Measurements from ENCODE around the gene DGLUCY. TPM values are rescaled to one million over a fixed set of nuclear protein-coding genes. Genes with fewer than 3 reads are reported as not detected.
A peak's percentile ranks its signal among the peaks of the same experiment; 100 is the strongest.

The DGLUCY gene
- total and polyA plus RNA-seq, 4 donors = 17.9 to 58.1 (median 24.9) TPM

DNA sequence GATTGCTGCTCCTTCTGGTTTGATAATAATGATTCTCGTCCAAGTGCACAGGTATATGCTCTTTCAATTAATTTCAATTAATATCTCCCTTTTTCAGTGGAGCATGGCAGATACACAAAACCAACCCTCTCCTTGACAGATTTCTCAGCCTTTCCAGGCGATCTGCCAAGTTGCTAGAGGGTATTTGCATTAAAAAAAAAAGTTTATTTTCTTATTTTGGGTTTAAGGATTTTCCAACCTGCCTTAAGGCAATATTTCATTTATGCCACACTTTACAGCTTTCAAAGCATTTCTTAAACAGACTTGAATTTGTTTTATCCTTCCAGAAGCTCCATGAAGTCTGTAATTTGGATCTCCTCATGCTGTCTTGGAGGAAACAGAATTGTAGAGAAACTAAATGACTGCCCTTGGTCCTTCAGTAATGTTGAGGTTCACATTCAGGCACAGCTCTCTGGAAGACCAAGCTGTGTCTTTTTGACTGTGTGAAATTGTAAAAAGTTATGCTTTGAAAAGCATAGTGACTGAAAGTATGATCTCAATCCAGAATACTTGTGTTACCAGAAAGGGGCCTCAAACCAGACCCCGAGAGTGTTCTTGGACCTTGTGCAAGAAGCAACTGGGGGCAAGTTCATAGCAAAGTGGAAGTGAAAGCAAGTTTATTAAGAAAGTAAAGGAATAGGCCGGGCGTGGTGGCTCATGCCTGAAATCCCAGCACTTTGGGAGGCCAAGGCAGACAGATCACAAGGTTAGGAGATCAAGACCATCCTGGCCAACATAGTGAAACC, 2.3 kb downstream of the DGLUCY start:
- no peaks in the 10 kb centered on the region for H3K27me3 ChIP-seq (ENCODE audit: control insufficient read depth in 4 of 4, insufficient read depth in 4 of 4, low read length in 3 of 4)
- 68% methylated on average over 5 of the region's 5 CpGs for WGBS

More for the DNA sequence above, 2.3 kb downstream of the DGLUCY start:
- no peak for DNase-seq (ENCODE audit: low spot score)
- Histone ChIP-seq H3K4me3 (ENCODE audit: low read depth in 1 of 3, low read length in 3 of 3) (peak overlapping the region; percentile 72 to 89 (median 87)), H3K4me1 (ENCODE audit: control insufficient read depth in 4 of 4, insufficient read depth in 4 of 4, low read length in 3 of 4) (peaks cover 13 to 40% (median 31%) of the 10 kb centered on the region in 4 donors), H3K27ac (ENCODE audit: low read depth in 1 of 2, low read length in 2 of 2) (peak overlapping the region; percentile 94 to 98), H3K9ac (ENCODE audit: low read depth in 1 of 2, low read length in 2 of 2) (peak overlapping the region in 1 of 2 donors; percentile 28), H3K36me3 (ENCODE audit: control insufficient read depth in 4 of 4, insufficient read depth in 3 of 4, low read depth in 1 of 4, low read length in 3 of 4) (peaks cover 0 to 5% (median 1%) of the 10 kb centered on the region in 4 donors), H3K9me3 (ENCODE audit: control insufficient read depth in 4 of 4, low read length in 3 of 4) (no peaks in the 10 kb centered on the region)
- TF ChIP-seq, protein P1, sequence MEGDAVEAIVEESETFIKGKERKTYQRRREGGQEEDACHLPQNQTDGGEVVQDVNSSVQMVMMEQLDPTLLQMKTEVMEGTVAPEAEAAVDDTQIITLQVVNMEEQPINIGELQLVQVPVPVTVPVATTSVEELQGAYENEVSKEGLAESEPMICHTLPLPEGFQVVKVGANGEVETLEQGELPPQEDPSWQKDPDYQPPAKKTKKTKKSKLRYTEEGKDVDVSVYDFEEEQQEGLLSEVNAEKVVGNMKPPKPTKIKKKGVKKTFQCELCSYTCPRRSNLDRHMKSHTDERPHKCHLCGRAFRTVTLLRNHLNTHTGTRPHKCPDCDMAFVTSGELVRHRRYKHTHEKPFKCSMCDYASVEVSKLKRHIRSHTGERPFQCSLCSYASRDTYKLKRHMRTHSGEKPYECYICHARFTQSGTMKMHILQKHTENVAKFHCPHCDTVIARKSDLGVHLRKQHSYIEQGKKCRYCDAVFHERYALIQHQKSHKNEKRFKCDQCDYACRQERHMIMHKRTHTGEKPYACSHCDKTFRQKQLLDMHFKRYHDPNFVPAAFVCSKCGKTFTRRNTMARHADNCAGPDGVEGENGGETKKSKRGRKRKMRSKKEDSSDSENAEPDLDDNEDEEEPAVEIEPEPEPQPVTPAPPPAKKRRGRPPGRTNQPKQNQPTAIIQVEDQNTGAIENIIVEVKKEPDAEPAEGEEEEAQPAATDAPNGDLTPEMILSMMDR (IDR thresholded peaks at IDR 0.05; ENCODE audit: low read depth, low read length, missing input control) = no peak
- no peak for TF ChIP-seq YY1 (IDR thresholded peaks at IDR 0.05)
- no peak for TF ChIP-seq JUND (IDR thresholded peaks at IDR 0.05)
- TF ChIP-seq RXRA (IDR thresholded peaks at IDR 0.05) = no peak
- TF ChIP-seq HNF4A (conservative IDR thresholded peaks at IDR 0.05) = no peak
- TF ChIP-seq EGR1 (IDR thresholded peaks at IDR 0.05; ENCODE audit: low read depth in 2 of 2) = no peak
- TF ChIP-seq HNF4G (IDR thresholded peaks at IDR 0.05) = no peak
- TF ChIP-seq, protein P2, sequence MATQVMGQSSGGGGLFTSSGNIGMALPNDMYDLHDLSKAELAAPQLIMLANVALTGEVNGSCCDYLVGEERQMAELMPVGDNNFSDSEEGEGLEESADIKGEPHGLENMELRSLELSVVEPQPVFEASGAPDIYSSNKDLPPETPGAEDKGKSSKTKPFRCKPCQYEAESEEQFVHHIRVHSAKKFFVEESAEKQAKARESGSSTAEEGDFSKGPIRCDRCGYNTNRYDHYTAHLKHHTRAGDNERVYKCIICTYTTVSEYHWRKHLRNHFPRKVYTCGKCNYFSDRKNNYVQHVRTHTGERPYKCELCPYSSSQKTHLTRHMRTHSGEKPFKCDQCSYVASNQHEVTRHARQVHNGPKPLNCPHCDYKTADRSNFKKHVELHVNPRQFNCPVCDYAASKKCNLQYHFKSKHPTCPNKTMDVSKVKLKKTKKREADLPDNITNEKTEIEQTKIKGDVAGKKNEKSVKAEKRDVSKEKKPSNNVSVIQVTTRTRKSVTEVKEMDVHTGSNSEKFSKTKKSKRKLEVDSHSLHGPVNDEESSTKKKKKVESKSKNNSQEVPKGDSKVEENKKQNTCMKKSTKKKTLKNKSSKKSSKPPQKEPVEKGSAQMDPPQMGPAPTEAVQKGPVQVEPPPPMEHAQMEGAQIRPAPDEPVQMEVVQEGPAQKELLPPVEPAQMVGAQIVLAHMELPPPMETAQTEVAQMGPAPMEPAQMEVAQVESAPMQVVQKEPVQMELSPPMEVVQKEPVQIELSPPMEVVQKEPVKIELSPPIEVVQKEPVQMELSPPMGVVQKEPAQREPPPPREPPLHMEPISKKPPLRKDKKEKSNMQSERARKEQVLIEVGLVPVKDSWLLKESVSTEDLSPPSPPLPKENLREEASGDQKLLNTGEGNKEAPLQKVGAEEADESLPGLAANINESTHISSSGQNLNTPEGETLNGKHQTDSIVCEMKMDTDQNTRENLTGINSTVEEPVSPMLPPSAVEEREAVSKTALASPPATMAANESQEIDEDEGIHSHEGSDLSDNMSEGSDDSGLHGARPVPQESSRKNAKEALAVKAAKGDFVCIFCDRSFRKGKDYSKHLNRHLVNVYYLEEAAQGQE (IDR thresholded peaks at IDR 0.05) = no peak
- TF ChIP-seq NR2F2 (IDR thresholded peaks at IDR 0.05) = no peak
- TF ChIP-seq FOXA1 (IDR thresholded peaks at IDR 0.05) = no peak
- TF ChIP-seq, protein P3, sequence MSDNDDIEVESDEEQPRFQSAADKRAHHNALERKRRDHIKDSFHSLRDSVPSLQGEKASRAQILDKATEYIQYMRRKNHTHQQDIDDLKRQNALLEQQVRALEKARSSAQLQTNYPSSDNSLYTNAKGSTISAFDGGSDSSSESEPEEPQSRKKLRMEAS (IDR thresholded peaks at IDR 0.05) = no peak
- no peak for TF ChIP-seq SP1 (IDR thresholded peaks at IDR 0.05)
- TF ChIP-seq, protein P4, sequence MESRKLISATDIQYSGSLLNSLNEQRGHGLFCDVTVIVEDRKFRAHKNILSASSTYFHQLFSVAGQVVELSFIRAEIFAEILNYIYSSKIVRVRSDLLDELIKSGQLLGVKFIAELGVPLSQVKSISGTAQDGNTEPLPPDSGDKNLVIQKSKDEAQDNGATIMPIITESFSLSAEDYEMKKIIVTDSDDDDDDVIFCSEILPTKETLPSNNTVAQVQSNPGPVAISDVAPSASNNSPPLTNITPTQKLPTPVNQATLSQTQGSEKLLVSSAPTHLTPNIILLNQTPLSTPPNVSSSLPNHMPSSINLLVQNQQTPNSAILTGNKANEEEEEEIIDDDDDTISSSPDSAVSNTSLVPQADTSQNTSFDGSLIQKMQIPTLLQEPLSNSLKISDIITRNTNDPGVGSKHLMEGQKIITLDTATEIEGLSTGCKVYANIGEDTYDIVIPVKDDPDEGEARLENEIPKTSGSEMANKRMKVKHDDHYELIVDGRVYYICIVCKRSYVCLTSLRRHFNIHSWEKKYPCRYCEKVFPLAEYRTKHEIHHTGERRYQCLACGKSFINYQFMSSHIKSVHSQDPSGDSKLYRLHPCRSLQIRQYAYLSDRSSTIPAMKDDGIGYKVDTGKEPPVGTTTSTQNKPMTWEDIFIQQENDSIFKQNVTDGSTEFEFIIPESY (IDR thresholded peaks at IDR 0.05) = no peak

Data from liver (tissue), 9 donors.